ENCODE data around the gene ATOH8. TPM values are rescaled to one million over a fixed set of nuclear protein-coding genes. Genes with fewer than 3 reads are reported as not detected.
A peak's percentile ranks its signal among the peaks of the same experiment; 100 is the strongest.

The ATOH8 gene
- total RNA-seq, 4 donors from 2014 or later, result 41.1 to 124 (median 62.5) TPM

DNA sequence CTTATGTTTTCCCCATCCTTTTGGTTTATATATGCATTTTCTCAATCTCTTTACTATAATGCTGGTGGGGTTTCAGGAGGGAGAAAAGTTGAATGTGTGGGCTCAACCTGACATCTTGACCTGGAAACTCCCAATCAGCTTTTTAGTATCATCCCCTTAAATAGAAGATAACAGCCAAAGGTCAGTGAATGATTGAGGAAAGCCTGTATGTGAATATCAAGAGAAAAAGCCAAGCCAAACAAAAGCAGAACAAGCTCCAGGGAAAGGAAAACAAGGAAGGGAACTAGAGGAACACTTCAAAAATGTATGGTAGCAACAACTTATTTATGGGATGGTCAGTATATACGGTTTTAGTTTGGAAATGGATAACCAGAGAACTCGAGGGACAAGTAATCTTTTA lies 28.3 kb upstream of the ATOH8 start:
- no peak for DNase-seq (ENCODE audit: extremely low spot score)
- TF ChIP-seq, protein P1, sequence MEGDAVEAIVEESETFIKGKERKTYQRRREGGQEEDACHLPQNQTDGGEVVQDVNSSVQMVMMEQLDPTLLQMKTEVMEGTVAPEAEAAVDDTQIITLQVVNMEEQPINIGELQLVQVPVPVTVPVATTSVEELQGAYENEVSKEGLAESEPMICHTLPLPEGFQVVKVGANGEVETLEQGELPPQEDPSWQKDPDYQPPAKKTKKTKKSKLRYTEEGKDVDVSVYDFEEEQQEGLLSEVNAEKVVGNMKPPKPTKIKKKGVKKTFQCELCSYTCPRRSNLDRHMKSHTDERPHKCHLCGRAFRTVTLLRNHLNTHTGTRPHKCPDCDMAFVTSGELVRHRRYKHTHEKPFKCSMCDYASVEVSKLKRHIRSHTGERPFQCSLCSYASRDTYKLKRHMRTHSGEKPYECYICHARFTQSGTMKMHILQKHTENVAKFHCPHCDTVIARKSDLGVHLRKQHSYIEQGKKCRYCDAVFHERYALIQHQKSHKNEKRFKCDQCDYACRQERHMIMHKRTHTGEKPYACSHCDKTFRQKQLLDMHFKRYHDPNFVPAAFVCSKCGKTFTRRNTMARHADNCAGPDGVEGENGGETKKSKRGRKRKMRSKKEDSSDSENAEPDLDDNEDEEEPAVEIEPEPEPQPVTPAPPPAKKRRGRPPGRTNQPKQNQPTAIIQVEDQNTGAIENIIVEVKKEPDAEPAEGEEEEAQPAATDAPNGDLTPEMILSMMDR (IDR thresholded peaks at IDR 0.05), result no peak
- no peak for TF ChIP-seq EP300 (IDR thresholded peaks at IDR 0.05)
- TF ChIP-seq POLR2AphosphoS5 (IDR thresholded peaks at IDR 0.05), result no peak
- no peak for TF ChIP-seq POLR2A (IDR thresholded peaks at IDR 0.05; ENCODE audit: low read depth)
- no peak overlapping the region for H3K27ac ChIP-seq (replicated peaks in 1 of 4)
- no peak overlapping the region for H3K4me3 ChIP-seq
- no peaks in the 10 kb centered on the region for H3K36me3 ChIP-seq
- H3K4me1 ChIP-seq, result peaks cover 15 to 28% (median 21%) of the 10 kb centered on the region in 4 donors
- no peaks in the 10 kb centered on the region for H3K27me3 ChIP-seq
- 71% methylated on average over 2 of the region's 2 CpGs for WGBS
- intact Hi-C loops (cut with DNase I), result loop anchor here (10.0 kb wide), 1 partner anchor 349 kb away; no protein-coding TSS in a partner anchor
- no peaks in the 10 kb centered on the region for H3K9me3 ChIP-seq

DNA sequence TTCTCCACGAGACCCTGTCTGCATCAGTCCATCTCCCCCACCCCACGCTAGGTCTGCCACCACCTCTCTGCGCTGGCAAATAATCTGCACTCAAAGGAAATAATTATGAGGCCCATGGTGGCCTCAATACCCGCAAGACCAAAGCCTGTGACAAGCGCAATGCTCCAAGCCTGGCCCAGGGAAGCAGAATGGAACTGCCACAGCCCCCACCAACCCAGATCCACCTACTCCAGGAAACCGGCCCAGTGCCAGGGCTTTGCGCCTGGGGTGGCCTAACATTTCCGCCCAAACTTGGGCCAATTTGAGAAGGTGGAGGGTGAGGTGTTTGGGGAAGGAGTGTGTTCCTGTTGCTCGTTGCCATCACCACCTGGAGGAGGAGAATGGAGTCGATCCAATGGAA lies 26.0 kb upstream of the ATOH8 start:
- DNase-seq (ENCODE audit: extremely low spot score), result no peak
- H3K27me3 ChIP-seq, result no peaks in the 10 kb centered on the region
- WGBS, result 74% methylated on average over 10 of the region's 10 CpGs
- H3K4me1 ChIP-seq, result peaks cover 21 to 28% (median 24%) of the 10 kb centered on the region in 4 donors
- no peak overlapping the region for H3K4me3 ChIP-seq
- no peaks in the 10 kb centered on the region for H3K36me3 ChIP-seq
- intact Hi-C loops (cut with DNase I), result loop anchor here (2.0 to 10.0 kb wide), 2 partner anchors 87 to 347 kb away; no protein-coding TSS in a partner anchor
- H3K27ac ChIP-seq (replicated peaks in 1 of 4), result peak overlapping the region in 1 of 4 donors; percentile 18
- TF ChIP-seq POLR2A (IDR thresholded peaks at IDR 0.05; ENCODE audit: low read depth), result no peak
- TF ChIP-seq, protein P1 (IDR thresholded peaks at IDR 0.05), result no peak
- peak; percentile 15 to 16 for TF ChIP-seq POLR2AphosphoS5 (IDR thresholded peaks at IDR 0.05)
- no peaks in the 10 kb centered on the region for H3K9me3 ChIP-seq

DNA sequence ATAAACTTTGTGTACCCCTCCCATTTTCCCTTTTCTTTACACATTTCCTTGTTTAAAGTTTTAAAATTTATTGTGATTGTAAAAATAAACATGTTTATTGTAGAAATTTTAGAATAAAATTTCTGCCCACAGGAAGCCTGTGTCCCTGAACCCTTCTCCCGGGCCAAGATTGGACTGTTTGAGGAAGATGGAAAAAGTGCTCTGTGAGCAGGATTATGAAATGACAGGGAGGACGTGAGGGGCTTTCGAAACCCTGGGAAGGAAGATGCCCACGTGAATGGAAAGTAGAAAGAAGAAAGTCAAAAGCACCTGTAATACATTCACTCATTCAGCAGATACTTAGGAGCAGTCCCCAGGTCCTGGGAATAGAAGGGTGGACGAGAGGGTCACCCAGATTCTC lies 25.4 kb upstream of the ATOH8 start:
- DNase-seq (ENCODE audit: extremely low spot score), result no peak
- intact Hi-C loops (cut with DNase I), result loop anchor here (2.0 to 10.0 kb wide), 2 partner anchors 86 to 346 kb away; no protein-coding TSS in a partner anchor
- 75% methylated on average over 5 of the region's 5 CpGs for WGBS

DNA sequence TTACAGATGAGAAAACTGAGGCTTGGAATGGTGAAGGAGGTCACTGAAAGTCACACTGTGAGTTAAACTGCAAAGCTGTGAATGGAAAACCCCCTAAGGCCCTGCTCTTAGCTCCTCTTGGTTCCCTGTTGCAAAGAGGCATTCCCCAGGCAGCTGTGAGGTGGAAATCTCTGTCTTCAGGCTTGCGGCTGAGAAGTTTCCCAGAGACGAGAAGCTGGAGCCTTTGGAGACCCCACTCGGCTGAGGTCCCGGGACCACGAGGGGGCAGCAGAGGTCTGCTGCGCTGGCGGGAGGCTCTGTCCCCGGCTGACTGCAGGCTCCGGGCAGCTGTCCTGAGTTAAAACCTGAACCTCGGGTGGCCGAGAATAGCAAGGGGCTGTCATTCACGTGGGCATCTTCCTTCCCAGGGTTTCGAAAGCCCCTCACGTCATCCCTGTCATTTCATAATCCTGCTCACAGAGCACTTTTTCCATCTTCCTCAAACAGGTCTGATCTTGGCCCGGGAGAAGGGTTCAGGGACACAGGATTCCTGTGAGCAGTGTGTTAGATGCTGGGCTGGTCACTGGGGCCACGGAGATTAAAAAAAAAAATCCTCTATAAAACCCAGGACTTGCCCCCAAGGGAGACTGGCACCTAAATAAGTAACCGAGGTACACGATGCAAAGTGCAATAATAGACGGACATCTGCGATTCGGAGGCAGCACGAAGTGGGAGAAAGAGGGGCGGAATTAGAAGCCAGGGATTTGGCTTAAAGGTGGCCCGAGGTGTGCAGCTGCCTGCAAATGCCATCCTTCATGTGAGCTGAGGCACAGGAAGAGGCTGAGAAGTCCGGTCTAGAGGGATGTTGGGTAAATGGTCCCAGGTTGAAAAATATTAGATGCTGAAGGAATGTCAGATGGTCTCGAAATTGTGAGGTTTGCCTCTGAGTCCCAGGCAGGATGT lies 24.6 kb upstream of the ATOH8 start:
- Histone ChIP-seq H3K27ac (replicated peaks in 1 of 4) (peak overlapping the region in 2 of 4 donors; percentile 0 to 30), H3K27me3 (no peaks in the 10 kb centered on the region), H3K4me3 (no peak overlapping the region), H3K9me3 (no peaks in the 10 kb centered on the region), H3K36me3 (no peaks in the 10 kb centered on the region), H3K4me1 (peaks cover 21 to 33% (median 28%) of the 10 kb centered on the region in 4 donors)
- 47% methylated on average over 19 of the region's 26 CpGs for WGBS
- TF ChIP-seq EP300 (IDR thresholded peaks at IDR 0.05), result no peak
- TF ChIP-seq POLR2AphosphoS5 (IDR thresholded peaks at IDR 0.05), result peak; percentile 52 to 68
- TF ChIP-seq, protein P1 (IDR thresholded peaks at IDR 0.05), result peak; percentile 94 to 98 (median 98)
- TF ChIP-seq POLR2A (IDR thresholded peaks at IDR 0.05; ENCODE audit: low read depth), result no peak
- intact Hi-C loops (cut with DNase I), result loop anchor here (1.0 to 10.0 kb wide), 3 partner anchors 69 to 346 kb away; no protein-coding TSS in a partner anchor
- DNase-seq (ENCODE audit: extremely low spot score), result peak; percentile 98

More for the DNA sequence above, 25.4 kb upstream of the ATOH8 start:
- Histone ChIP-seq H3K4me1 (peaks cover 21 to 28% (median 26%) of the 10 kb centered on the region in 4 donors), H3K27ac (replicated peaks in 1 of 4) (peak overlapping the region in 2 of 4 donors; percentile 0 to 18), H3K36me3 (no peaks in the 10 kb centered on the region), H3K27me3 (no peaks in the 10 kb centered on the region), H3K4me3 (no peak overlapping the region), H3K9me3 (no peaks in the 10 kb centered on the region)
- no peak for TF ChIP-seq POLR2AphosphoS5 (IDR thresholded peaks at IDR 0.05)
- TF ChIP-seq EP300 (IDR thresholded peaks at IDR 0.05), result no peak
- TF ChIP-seq, protein P1 (IDR thresholded peaks at IDR 0.05), result no peak
- TF ChIP-seq POLR2A (IDR thresholded peaks at IDR 0.05; ENCODE audit: low read depth), result no peak

Data from esophagus muscularis mucosa (tissue), 4 donors.